ENCODE measurements around the gene DUSP7. TPM values are rescaled to one million over a fixed set of nuclear protein-coding genes. Genes with fewer than 3 reads are reported as not detected.

The DUSP7 gene
- total RNA-seq, result 8.1 TPM

GRCh38 chr3:52056521-52056967 lies at the start of gene DUSP7:
TSS of gene DUSP7 (minus strand) at chr3:52056571. CDS start at chr3:52056366, 205 bp downstream.

Other genes starting within 250 kb of the DUSP7 start
- not detected for gene IQCF2, start 195.0 kb downstream of the DUSP7 start, total RNA-seq
- gene IQCF5, start 181.0 kb downstream of the DUSP7 start, total RNA-seq, result not detected
- gene IQCF1, start 153.2 kb downstream of the DUSP7 start, total RNA-seq, result not detected
- 14.9 TPM for gene RRP9, start 114.7 kb downstream of the DUSP7 start, total RNA-seq
- 10.3 TPM for gene PARP3, start 114.2 kb downstream of the DUSP7 start, total RNA-seq
- gene GPR62, start 101.2 kb downstream of the DUSP7 start, total RNA-seq, result 0.27 TPM
- gene PCBP4, start 89.1 kb downstream of the DUSP7 start, total RNA-seq, result 1,108 TPM
- 24.1 TPM for gene ABHD14B, start 82.5 kb downstream of the DUSP7 start, total RNA-seq
- 35.5 TPM for gene ABHD14A, start 81.5 kb downstream of the DUSP7 start, total RNA-seq
- gene ACY1, start 73.0 kb downstream of the DUSP7 start, total RNA-seq, result 10.7 TPM
- gene RPL29, start 60.7 kb downstream of the DUSP7 start, total RNA-seq, result 573 TPM
- 3.1 TPM for gene POC1A, start 97.9 kb upstream of the DUSP7 start, total RNA-seq
- gene ALAS1, start 141.6 kb upstream of the DUSP7 start, total RNA-seq, result 41.1 TPM
- gene TLR9, start 169.1 kb upstream of the DUSP7 start, total RNA-seq, result not detected
- 25.1 TPM for gene TWF2, start 182.6 kb upstream of the DUSP7 start, total RNA-seq
- gene PPM1M, start 189.2 kb upstream of the DUSP7 start, total RNA-seq, result 10.6 TPM
- gene WDR82, start 222.1 kb upstream of the DUSP7 start, total RNA-seq, result 104 TPM
- gene GLYCTK, start 231.3 kb upstream of the DUSP7 start, total RNA-seq, result 6.5 TPM